SK-N-SH (cell line): ENCODE results near the gene NSUN2.

ENCODE experiments used
- CHD2 ChIP-seq: fragments of 150-350 bp; IDR thresholded peaks from 2 replicates; pipeline ENCODE4 v1.6.1; 2018; ENCODE audit warnings: low read length; ENCODE audit not compliant: partially characterized antibody
- CTCF ChIP-seq: fragments of 200-600 bp; sonication (generic); IDR thresholded peaks from 2 replicates; pipeline ENCODE4 v1.6.1; 2017; ENCODE audit warnings: antibody characterized with exemption, mild to moderate bottlenecking, moderate library complexity
- EP300 ChIP-seq, 2 experiments: IDR thresholded peaks; 2 replicates each; pipeline versions ENCODE4 v1.4.0 to v1.6.1; 2012; ENCODE audit warnings: borderline replicate concordance in 1 of 2, low read depth in 1 of 2, low read length in 1 of 2
- MAX ChIP-seq: IDR thresholded peaks from 2 replicates; pipeline ENCODE4 v1.4.0; 2012; ENCODE audit warnings: low read depth
- MEF2A ChIP-seq: IDR thresholded peaks from 2 replicates; pipeline ENCODE4 v1.4.0; 2012; ENCODE audit warnings: low read depth, borderline replicate concordance
- RCOR1 ChIP-seq: fragments of 150-350 bp; IDR thresholded peaks from 2 replicates; pipeline ENCODE4 v1.6.1; 2017; ENCODE audit warnings: antibody characterized with exemption, low read length
- REST ChIP-seq: IDR thresholded peaks from 2 replicates; pipeline ENCODE4 v1.6.1; 2012; ENCODE audit warnings: mild to moderate bottlenecking, low read depth, low read length, moderate library complexity
- RFX5 ChIP-seq: IDR thresholded peaks from 2 replicates; pipeline ENCODE4 v1.6.1; 2012; ENCODE audit warnings: mild to moderate bottlenecking, improper control_type of control experiment, low read length
- TAF1 ChIP-seq: IDR thresholded peaks from 2 replicates; pipeline ENCODE4 v1.6.1; 2012; ENCODE audit warnings: low read depth, mild to moderate bottlenecking, low read length, moderate library complexity, borderline replicate concordance
- USF1 ChIP-seq: IDR thresholded peaks from 2 replicates; pipeline ENCODE4 v1.4.0; 2012; ENCODE audit warnings: low read depth, borderline replicate concordance
- YY1 ChIP-seq: IDR thresholded peaks from 2 replicates; pipeline ENCODE4 v1.4.0; 2012; ENCODE audit warnings: low read depth, mild to moderate bottlenecking

- no peak for TF ChIP-seq CTCF
- no peak for TF ChIP-seq REST
- no peak for TF ChIP-seq MEF2A
- TF ChIP-seq TAF1: no peak
- TF ChIP-seq MAX: no peak
- TF ChIP-seq YY1: no peak
- TF ChIP-seq CHD2: no peak
- TF ChIP-seq EP300 (IDR thresholded peaks at IDR 0.05; ENCODE audit: borderline replicate concordance in 1 of 2, low read depth in 1 of 2, low read length in 1 of 2): no peak
- no peak for TF ChIP-seq RCOR1
- no peak for TF ChIP-seq USF1
- TF ChIP-seq RFX5: no peak
Measured at GRCh38 chr5:6551955-6552313, 80.9 kb downstream of the NSUN2 start.
